Pericardium fibroblast (primary cell): ENCODE results near the gene SPANXA2. TPM values are rescaled to one million over a fixed set of nuclear protein-coding genes. Genes with fewer than 3 reads are reported as not detected.

Experiments used
- total RNA-seq: library from RNA; depleted of rRNA; stranded (reverse); fragments of >200 nt; gene quantifications from 2 replicates; pipeline ENCODE4 v1.2.3, GENCODE V29; 2015

SPANXA2 gene
- total RNA-seq: not detected in 2 replicates

DNA sequence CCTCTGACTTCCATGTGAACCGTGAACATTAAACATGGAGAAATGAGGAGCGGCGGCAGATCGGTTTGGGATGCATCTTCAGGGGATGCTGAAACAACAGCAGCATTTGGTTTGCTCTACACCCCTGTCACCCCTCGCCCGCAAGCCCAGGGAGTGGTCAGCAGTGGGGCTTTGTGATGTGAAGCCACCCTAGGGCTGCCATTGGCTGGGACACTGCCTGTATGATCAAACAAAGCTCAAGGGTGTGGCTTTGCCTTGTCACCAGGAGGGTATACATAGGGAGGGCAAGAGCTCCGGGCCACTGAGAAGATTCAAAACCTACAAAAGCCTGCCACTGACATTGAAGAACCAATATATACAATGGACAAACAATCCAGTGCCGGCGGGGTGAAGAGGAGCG lies at the start of gene SPANXA2:
SPANXA2 (plus strand) TSS at position 301 of the 400 bp plus-strand sequence; CDS start at position 361, 60 bp downstream.

GRCh38 chrX:141584638-141585037 lies 4.9 kb upstream of the SPANXA2 start, which contains the start of gene SPANXA1:
SPANXA1 (minus strand) TSS chrX:141584738; CDS start chrX:141584678, 60 bp downstream.

Other genes with a start within 250 kb of the SPANXA2 start
- not detected in 2 replicates for gene SPANXA1, start 5.0 kb upstream of the SPANXA2 start, total RNA-seq
- gene SPANXD, start 109.0 kb downstream of the SPANXA2 start, total RNA-seq: not detected in 2 replicates
- gene MAGEC3, start 248.6 kb downstream of the SPANXA2 start, total RNA-seq: not detected in 2 replicates